Erythroblast (primary cell): ENCODE results near the gene OR4E2.

Source experiments
- GATA1 ChIP-seq: IDR thresholded peaks from 2 replicates; pipeline ENCODE4 v1.6.1; 2011; ENCODE audit warnings: low read depth, mild to moderate bottlenecking, control low read depth, low read length, moderate library complexity
- POLR2A ChIP-seq: IDR thresholded peaks from 2 replicates; pipeline ENCODE4 v1.6.1; 2011; ENCODE audit warnings: mild to moderate bottlenecking, low read length

DNA sequence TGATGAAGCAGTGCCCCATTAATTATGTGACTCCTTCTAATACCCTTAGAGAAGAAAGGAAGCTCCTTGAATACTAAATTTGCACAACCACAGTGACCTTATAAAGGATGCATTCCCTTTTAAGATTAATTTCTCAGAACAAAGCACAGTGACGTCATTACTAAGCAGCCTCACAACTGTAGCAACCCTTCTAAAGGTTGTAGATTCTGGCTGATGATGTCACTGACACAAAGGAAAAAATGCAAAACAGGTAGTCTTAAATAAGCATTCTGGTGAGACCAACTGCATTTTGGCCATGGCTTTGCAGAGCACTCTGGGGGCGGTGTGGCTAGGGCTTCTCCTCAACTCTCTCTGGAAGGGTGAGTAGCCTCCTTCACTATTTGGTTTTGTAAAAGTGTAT lies 58.4 kb downstream of the OR4E2 start:
- TF ChIP-seq POLR2A (no peak), GATA1 (no peak)
